GM12892 (cell line): ENCODE results near the gene RARG.

Source experiments
- DNase-seq: peaks from one replicate; pipeline ENCODE4 v3.0.0; 2011; ENCODE audit not compliant: insufficient read length
- FAIRE-seq: peaks from 2 replicates; lab custom pipeline; 2011; peaks lifted over from hg19 to GRCh38; lab: Jason Lieb, UNC
- POLR2A ChIP-seq: IDR thresholded peaks from 2 replicates; pipeline ENCODE4 v1.6.1; 2011; ENCODE audit warnings: low read depth, low read length, control low read depth
- POLR2AphosphoS5 ChIP-seq: IDR thresholded peaks from 2 replicates; pipeline ENCODE4 v1.6.1; 2011; ENCODE audit warnings: low read depth, low read length, control low read depth
- TAF1 ChIP-seq: IDR thresholded peaks from 2 replicates; pipeline ENCODE4 v1.6.1; 2011; ENCODE audit warnings: low read depth, mild to moderate bottlenecking, control low read depth, low read length, borderline replicate concordance

RARG gene

DNA sequence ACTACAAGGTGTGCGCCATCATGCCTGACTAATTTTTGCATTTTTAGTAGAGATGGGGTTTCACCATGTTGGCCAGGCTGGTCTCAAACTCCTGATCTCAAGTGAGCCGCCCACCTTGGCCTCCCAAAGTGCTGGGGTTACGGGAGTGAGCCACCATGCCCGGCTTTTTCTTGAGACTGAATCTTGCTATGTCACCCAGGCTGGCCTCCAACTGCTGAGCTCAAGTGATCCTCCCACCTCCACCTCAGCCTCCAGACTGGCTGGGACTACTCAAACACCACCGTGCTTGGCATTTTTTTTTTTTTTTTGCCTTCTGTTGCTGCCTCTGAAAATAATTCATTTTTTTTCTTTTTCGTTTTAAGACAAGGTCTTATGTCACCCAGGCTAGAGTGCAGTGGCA, 27.9 kb upstream of the RARG start:
- DNase-seq, result no peak
- no peak for TF ChIP-seq POLR2A
- TF ChIP-seq POLR2AphosphoS5, result no peak
- TF ChIP-seq TAF1, result no peak
- FAIRE-seq, result no peak

DNA sequence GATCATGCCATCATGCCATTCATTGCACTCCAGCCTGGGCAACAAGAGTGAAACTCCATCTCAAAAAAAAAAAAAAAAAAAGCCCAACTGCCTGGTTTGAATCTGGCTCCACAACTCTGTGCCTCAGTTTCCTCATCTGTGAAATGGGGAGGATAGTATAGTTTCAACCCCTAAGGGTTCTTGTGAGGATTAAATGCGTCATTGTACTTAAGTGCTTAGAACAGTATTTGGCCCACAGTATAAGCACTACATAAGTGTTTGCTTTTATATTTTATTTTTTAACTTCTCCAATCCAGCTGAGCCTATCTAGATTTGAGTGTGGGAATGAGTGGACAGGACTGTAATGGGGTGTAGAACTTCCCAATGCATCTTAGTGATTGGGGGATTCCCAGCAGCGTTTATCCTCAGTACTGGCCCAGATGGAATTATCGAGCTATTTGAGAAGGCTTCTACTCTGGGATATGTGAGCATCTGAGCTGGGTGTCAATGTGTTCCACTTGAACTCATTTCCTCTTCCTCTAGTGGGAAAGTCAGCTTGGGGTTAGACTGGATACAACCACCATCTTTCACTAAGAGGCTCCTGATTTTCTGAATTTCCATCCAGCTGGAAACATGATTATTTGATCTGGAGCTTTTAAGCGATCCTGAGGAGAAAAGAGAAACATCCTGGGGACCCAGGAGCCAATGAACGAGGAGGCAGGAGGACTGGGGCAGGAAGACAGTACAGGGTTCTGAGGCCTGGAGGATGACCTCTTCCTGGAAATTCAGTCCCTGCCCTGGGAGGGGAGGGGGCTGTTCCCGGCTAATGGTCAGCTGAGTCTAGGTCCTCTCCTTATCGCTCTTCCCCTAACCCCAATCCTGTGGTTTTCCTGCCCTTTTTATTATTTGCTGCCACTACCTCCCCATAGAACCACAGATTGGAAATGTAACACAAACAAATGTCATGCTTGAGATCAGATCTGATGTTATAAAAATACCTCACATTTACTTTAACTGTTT, 26.8 kb upstream of the RARG start:
- TF ChIP-seq TAF1 (no peak), POLR2A (no peak), POLR2AphosphoS5 (no peak)
- FAIRE-seq (no peak), DNase-seq (no peak)

DNA sequence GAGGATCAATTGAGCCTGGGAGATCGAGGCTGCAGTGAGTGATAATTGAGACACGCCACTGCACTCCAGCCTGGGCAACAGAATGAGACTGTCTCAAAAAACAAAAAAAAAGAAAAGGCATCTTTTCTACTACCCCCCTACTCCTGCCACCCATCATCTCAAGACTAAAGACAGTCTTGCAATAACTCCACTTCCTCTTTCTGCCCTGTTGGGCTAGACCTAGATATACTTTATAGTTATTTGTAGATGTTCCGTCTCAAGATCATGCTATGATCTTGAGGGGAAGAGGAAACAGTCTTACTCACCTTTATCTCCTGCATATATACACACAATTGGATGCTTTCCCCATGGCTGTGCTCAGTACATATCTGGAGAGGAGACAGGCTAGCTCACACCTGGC, 24.0 kb upstream of the RARG start:
- DNase-seq (no peak), FAIRE-seq (no peak)
- TF ChIP-seq TAF1 (no peak), POLR2A (no peak), POLR2AphosphoS5 (no peak)

DNA sequence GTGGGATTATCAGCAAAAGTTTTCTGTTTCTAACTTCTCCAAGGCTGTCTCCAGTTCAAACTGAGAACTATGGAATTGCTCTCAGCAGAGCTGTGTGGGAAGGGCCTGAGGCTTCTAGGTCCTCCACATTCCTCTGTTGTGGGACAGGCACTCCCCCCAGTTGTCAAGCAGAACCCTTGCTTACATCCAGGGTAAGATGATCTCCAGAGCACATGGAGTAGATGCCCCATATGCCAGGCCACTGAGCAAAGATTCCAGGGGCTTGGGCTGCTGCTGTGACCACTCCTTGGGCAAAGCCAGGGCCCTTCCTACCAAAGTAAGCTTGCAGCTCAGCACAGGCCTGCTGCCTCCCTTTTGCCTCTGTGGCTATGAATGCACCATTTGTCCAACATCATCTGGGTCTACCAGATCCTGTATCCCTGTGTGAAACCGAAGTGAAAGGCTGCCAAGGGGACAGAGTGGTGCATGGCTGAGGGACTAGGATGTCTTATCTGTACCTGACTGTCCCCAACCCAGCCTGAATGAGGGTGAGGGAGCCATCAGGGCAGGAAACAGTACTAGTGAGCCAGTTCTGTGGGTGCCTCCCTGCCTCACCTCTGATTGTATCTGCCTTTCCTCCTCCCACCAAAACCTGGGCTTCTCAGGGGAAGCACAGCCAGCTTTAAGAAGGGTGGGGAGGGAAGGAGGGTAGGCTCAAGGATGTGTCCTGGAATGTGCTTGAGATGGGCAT, 23.0 kb upstream of the RARG start:
- FAIRE-seq (no peak), DNase-seq (no peak)
- TF ChIP-seq POLR2AphosphoS5 (no peak), TAF1 (no peak)

DNA sequence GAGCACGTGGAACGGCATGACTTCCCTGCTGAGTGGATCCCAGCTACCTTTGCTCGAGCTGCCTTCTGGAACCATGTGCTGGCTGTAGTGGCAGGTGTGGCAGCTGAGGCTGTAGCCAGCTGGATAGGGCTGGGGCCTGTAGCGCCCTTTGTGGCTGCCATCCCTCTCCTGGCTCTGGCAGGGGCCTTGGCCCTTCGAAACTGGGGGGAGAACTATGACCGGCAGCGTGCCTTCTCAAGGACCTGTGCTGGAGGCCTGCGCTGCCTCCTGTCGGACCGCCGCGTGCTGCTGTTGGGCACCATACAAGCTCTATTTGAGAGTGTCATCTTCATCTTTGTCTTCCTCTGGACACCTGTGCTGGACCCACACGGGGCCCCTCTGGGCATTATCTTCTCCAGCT, 21.3 kb upstream of the RARG start:
- TF ChIP-seq POLR2A (no peak), POLR2AphosphoS5 (no peak), TAF1 (no peak)
- FAIRE-seq, result no peak
- DNase-seq, result no peak

DNA sequence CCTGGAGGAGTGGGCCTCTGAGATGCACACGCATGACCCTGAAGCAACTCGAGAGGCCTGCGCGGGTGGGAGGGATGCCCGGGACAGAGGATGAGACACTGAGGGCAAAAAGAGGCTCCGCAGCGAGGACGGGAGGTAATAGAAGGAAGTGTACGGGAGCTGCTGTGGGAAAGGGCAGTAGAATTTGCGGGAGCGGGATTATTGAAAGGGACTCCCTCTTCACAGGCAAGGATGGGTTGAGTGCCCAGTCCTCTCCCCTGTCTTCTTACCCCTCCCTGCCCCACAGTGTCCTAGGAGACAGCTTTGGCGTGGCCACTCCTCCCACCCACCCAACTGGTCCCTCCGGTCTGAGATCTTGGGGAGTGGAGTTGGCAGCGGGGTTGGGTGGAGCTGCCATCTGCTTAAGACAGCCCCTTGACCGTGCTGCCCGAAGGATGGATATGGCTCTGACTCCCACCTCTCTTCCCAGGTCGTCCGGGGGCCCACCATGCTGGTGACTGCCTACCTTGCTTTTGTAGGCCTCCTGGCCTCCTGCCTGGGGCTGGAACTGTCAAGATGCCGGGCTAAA, 20.4 kb upstream of the RARG start:
- DNase-seq (no peak), FAIRE-seq (peak; percentile 40)
- TF ChIP-seq POLR2A, result no peak
- no peak for TF ChIP-seq POLR2AphosphoS5
- TF ChIP-seq TAF1, result no peak

DNA sequence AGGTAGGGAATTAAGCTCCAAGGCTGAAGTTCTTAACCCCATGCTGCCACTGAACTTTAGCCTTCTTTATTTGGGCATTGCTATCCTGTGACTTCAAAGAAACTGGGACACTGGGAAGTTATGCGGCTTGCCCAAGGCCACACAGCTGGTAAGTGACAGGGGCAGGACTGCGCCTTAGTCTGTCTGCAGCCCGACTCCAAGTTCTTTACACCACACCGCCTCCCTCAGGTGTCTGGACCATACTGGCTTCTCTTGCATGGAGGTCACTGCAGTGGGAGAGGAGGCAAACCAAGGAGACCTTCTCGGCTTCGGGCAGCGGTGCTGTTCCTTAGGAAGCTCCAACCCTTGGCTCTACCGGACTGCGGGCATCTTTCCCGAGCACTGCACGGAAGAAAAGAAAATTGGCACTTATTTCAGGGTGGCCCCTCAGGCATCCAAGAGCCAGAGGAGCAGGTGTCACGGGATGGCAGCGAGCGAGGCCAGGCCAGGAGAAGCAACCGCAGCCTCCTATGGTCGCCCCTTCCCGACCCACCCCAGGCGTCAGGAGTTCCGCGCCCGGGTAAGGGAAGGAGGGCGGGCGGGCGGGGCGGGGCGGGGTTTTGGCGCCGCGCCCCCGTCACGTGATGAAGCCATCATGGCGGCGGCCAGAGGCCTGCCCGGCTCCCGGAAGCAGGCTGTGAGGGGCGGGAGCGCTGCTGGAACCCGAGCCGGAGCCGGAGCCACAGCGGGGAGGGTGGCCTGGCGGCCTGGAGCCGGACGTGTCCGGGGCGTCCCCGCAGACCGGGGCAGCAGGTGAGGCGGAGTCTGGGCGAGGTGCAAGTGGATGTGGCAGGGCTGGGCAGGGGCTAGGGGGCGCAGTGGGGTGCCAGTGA, 19.7 kb upstream of the RARG start:
- DNase-seq, result peak; percentile 95
- peak; percentile 19; the same call in 1 of the 2 replicates for TF ChIP-seq POLR2AphosphoS5
- TF ChIP-seq TAF1, result no peak
- peak; percentile 74 for TF ChIP-seq POLR2A
- peak; percentile 17 for FAIRE-seq

DNA sequence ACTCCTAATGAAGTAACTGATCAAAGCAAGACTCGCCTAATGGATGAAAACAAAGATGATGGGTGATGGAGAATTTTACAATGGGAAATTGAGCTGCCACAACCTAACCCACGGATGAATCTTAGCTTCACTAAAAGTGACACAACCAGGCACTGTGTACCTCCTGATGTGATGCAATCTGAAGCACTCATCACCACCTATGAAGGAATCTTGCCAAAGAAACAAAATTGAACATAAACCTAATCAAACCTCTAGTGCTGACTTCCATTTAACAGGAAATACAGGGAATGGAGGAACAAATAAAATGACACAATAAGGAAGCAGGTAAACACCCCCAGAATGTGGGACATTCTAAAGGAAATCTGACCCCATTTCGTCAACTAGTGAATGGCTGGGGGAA, 13.3 kb upstream of the RARG start:
- DNase-seq, result no peak
- no peak for FAIRE-seq
- no peak for TF ChIP-seq POLR2AphosphoS5
- no peak for TF ChIP-seq POLR2A
- TF ChIP-seq TAF1, result no peak

DNA sequence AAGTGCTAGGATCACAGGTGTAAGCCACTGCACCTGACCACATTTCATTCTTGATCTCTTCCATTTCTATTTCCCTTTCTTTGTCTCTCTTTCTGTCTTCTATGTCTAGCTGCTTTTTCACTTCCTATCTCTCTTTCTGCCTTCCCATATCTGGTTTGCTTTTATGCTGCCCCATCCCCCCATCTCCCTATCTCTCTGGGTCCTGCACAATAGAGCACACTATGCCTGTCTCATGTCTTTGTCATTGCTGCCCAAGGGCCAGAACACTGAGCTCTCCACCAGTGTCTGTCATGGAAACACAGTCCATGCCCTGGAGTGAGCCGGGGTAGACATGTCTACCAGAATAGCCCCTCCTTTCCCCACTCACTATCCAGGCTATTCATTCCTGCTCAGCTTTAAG, 12.3 kb upstream of the RARG start:
- DNase-seq, result no peak
- TF ChIP-seq POLR2A (no peak), TAF1 (no peak), POLR2AphosphoS5 (no peak)
- no peak for FAIRE-seq

DNA sequence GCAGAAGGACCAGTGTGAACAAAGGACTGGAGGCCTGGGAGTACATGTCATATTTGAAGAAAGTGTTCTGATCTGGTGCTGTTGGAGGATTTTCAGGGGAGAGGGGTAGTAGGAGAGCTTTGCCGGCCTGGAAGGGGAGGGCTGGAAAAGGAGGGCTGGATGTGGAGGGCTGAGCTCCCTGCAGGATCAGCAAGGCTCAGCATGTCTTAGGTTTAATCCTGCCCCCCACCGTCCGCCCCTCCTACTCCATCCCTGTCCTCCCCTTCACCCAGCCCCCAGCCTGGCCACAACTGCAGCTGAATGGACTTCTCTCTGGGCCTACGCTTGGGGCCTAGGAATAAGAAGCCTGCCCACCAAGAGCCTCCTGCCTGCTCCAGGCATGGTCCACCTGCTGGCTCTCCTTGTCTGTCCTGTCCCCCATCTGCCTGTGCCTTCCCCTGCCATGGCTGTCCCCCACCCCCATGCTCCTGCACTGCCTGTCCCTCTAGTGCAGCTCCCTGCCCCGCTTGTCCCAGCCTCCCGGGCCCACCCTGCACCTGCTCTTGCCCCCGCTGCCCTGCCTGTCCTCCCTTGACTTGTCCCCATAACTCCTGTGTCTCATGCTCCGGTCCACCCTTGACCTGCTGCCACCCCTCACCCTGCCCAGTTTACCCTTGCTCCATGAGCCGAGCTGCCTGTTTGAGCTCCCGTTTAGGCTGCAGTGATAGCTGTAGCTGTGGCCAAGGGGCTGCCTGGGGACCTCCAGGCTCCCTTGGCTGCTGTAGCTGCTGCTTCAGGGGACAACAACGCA, 9.8 kb upstream of the RARG start:
- DNase-seq (no peak), FAIRE-seq (no peak)
- TF ChIP-seq TAF1, result no peak
- TF ChIP-seq POLR2A, result no peak
- TF ChIP-seq POLR2AphosphoS5, result no peak
